Head of caudate nucleus (tissue), 42 donors: Measurements from ENCODE around the gene KCNIP4.
"Not testable (repeated sequence)": the region's sequence is repeated elsewhere in the genome, so short reads cannot be mapped to it uniquely, and the experiment has no call there.

Source experiments
- DNase-seq, 42 donors: peaks; one replicate each; pipeline versions ENCODE4 v3.0.0 to v3.0.0-alpha.2; 2020 to 2021; ENCODE audit warnings: mixed read lengths in 7 of 42
- intact Hi-C: fragments of 100-400 bp; cut with DNase I; formaldehyde crosslinking; loops from one replicate; pipeline ENCODE4 v1.15.0; 2022

The KCNIP4 gene

GRCh38 chr4:21948347-21949072 lies at the start of gene KCNIP4:
Gene KCNIP4 (minus strand): TSS chr4:21948772.
- peak in 38 of 42 donors; percentile 9 to 72 (median 41) for DNase-seq
- intact Hi-C loops, result no loop called here

- DNase-seq, intact Hi-C loops: not testable (repeated sequence)
Observed at GRCh38 chr4:21996618-21997017, 48.0 kb upstream of the KCNIP4 start.

- intact Hi-C loops, result no loop called here
- no peak for DNase-seq
Observed at GRCh38 chr4:21992330-21992729, 43.8 kb upstream of the KCNIP4 start.

GRCh38 chr4:21991562-21991961 lies 43.0 kb upstream of the KCNIP4 start:
- DNase-seq, result no peak

DNA sequence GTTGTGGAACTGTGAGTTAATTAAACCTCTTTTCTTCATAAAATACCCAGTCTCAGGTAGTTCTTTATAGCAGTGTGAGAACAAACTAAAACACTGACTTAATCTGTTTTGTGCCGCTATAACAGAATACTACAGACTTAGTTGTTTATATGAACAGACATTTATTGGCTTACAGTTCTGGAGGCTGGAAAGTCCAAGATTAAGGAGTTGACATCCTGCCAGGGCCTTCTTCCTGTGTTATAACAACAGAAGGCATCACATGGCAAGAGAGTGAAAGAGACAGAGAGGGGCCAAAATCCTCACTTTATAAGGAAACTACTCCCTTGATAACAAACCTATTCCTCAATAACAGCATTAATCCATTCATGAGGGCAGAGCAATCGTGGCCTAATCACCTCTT lies 42.5 kb upstream of the KCNIP4 start:
- DNase-seq, result no peak
- intact Hi-C loops, result no loop called here

More at GRCh38 chr4:21991562-21991961, 43.0 kb upstream of the KCNIP4 start:
- intact Hi-C loops, result no loop called here

DNA sequence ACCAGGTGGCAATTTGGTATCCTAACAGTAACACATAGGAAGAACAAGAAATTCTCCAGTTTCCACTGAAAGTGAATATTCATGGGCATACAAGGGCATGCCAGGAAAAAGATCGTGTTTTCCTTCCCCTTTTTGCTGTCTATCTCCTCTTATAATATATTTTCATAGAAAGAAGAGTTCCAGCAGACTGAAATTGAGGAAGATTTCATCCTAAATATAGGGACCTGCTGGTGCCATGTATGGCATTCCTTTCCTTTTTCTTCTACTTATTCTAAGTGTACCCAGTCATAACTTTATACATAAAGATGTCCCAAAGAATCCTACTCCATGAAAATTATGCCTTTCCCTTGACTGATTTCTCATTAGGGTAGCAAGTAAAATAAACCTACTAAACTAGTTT lies 40.8 kb upstream of the KCNIP4 start:
- no peak for DNase-seq
- intact Hi-C loops, result no loop called here

DNA sequence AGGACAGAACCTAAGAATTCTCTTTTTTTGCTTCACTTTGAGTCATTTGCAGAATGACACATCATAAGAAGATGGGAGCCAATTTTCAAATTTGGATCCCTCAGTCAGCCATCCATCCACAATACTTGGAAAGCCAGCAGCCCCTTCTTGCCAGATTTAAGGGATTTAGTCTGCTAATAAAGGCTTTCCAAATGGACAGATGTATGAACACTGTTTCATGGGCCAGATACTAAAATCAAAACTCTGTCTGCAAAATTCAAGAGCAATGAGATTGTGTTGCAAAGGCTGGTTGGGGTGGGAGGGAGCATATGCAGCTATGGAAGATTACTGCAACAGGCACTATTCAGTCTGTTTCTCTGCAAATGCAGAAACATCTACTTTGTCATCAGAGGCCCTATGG lies 37.7 kb upstream of the KCNIP4 start:
- no peak for DNase-seq
- intact Hi-C loops, result no loop called here

- DNase-seq, result no peak
- intact Hi-C loops, result no loop called here
Observed at GRCh38 chr4:21982087-21982486, 33.5 kb upstream of the KCNIP4 start.

DNA sequence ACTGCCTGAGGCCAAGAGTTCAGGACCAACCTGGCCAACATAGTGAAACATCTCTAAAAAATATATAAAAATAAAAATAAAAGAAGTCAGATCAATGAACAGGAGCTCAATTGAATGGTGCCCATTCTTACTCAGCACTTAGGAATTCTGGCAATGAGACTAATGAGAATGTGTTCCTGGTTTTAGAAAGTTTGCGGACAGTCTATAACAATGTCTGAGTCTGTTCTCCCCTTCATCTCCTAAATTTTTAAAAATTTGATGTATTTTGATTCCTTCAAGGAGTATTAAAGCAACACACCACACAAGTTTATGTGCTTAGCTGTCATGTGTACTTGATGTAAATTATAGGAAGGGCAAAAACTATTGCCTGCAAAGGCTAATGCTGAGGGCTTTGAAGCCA lies 30.6 kb upstream of the KCNIP4 start:
- intact Hi-C loops, result no loop called here

GRCh38 chr4:21976166-21976565 lies 27.6 kb upstream of the KCNIP4 start:
- DNase-seq, result no peak
- intact Hi-C loops, result no loop called here

More for the DNA sequence above, 30.6 kb upstream of the KCNIP4 start:
- no peak for DNase-seq

DNA sequence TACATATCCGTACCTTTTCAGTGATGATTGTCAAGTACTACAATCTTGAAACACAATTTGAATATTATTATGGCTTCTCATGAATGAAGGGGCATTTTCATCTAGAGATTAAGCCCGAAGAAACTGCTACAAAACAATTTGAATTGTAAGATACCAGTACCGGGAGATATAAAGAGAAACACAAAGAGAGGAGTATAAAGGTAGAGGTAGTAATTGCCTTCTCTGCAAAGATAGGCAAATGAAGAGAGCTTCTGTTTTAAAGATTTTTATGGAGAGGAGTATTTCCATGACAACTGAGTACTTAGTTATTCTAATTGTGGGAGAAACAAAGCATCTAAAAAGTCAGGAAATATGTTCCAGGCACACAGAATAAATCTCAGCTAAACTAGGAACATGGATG lies 25.3 kb upstream of the KCNIP4 start:
- DNase-seq, result no peak
- intact Hi-C loops, result no loop called here

GRCh38 chr4:21964762-21965319 lies 16.3 kb upstream of the KCNIP4 start:
- intact Hi-C loops, result no loop called here
- peak in 7 of 42 donors; percentile 8 to 41 (median 21) for DNase-seq

- intact Hi-C loops, result no loop called here
- DNase-seq, result no peak
Observed at GRCh38 chr4:21962691-21963090, 14.1 kb upstream of the KCNIP4 start.

GRCh38 chr4:21960793-21961192 lies 12.2 kb upstream of the KCNIP4 start:
- no peak for DNase-seq
- intact Hi-C loops, result no loop called here

- intact Hi-C loops, result no loop called here
- peak in 1 of 42 donors; percentile 39 for DNase-seq
Observed at GRCh38 chr4:21954916-21955315, 6.3 kb upstream of the KCNIP4 start.

DNA sequence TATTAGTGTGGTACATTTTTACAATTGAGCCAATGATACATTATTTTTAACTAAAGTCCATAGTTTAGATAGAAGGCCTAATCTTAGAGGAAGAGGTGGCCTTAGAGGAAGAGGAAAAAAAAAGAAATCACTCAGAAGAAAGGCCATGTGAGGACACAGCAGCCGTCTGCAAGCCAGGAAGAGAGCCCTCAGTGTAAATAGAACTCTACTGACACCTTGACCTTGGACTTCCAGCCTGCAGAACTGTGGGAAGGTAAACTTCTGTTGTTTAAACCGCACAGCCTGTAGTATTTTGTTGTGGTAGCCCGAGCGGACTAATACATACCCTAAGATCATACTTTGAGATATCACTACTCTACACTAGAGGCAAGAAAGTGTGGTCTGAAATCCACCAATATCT lies 5.1 kb upstream of the KCNIP4 start:
- no peak for DNase-seq
- intact Hi-C loops, result no loop called here

DNA sequence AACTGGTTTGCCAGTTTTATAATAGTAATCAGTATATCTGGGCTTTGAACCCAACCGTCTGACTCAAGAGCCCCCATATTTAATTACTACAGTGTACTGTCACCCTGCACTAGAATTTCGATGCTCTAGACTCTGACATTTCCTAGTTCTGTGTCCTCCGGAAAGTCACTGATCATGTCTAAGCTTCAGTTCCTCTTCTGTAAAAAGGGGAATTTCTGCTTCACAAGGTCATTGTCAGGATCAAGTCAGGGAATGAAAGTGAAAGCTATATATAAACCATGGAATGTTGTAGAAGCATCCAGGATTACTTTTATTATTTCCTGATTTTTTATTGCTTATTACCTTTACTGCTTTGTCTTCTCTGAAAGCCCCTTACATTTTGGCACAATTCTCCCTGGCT lies 4.0 kb upstream of the KCNIP4 start:
- DNase-seq, result no peak
- intact Hi-C loops, result no loop called here

GRCh38 chr4:21949073-21949457 lies 493 bp upstream of the KCNIP4 start:
- intact Hi-C loops, result no loop called here
- DNase-seq, result peak in 21 of 42 donors; percentile 6 to 49 (median 23)

GRCh38 chr4:21947791-21948346 lies 703 bp downstream of the KCNIP4 start:
- DNase-seq, result peak in 5 of 42 donors; percentile 3 to 42 (median 7)
- intact Hi-C loops, result no loop called here

DNA sequence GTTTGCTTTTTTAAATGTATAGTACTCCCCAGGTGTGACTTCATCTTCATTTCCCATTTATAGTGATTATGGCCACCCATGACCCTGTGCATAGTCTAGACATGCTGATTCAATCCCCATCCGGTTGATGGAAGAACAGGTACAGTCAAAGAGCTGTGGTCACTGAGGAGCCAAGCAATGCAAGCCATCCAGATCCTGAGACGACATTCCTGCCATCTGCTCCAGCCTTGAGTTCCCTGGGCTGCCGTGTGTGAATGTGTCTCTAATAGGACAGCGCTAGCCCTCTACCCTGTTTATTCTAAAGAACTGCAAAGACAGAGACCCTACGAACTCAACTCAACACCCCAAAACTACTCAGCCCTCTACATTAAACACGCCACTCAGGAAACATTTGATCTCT lies 1.7 kb downstream of the KCNIP4 start:
- intact Hi-C loops, result no loop called here
- peak in 3 of 42 donors; percentile 6 to 8 (median 7) for DNase-seq
